Right lobe of liver (tissue), 6 donors: ENCODE results near the gene TMEM220. TPM values are rescaled to one million over a fixed set of nuclear protein-coding genes. Genes with fewer than 3 reads are reported as not detected.

Source experiments
- ATAC-seq, 4 donors: fragments of 200-7000 bp; cut with Tn5 transposase; one replicate each; pipeline ENCODE4 v1.9.1; 2020; ENCODE audit warnings: mild to moderate bottlenecking in 4 of 4, moderate library complexity in 4 of 4
- DNase-seq, 3 donors: peaks; one replicate each; pipeline ENCODE4 v3.0.0-alpha.2; 2020
- H3K27ac ChIP-seq, 3 donors: fragments of 200-600 bp; one replicate each; pipeline ENCODE4 v1.8.0; 2022
- H3K27me3 ChIP-seq, 2 donors: fragments of 200-600 bp; one replicate each; pipeline ENCODE4 v1.8.0; 2022
- H3K36me3 ChIP-seq, 4 donors: fragments of 200-600 bp; sonication (generic) in 1 of 4; one replicate each; pipeline versions ENCODE4 v1.5.1 to v1.8.0; 2017 to 2022; ENCODE audit warnings: control low read depth in 1 of 4
- H3K4me1 ChIP-seq, 4 donors: fragments of 200-600 bp; sonication (generic) in 1 of 4; one replicate each; pipeline versions ENCODE4 v1.5.1 to v1.8.0; 2017 to 2022; ENCODE audit warnings: control low read depth in 1 of 4
- H3K4me3 ChIP-seq, 3 donors: fragments of 200-600 bp; one replicate each; pipeline ENCODE4 v1.8.0; 2022
- H3K9me3 ChIP-seq, 4 donors: fragments of 200-600 bp; sonication (generic) in 1 of 4; one replicate each; pipeline versions ENCODE4 v1.5.1 to v1.8.0; 2017 to 2022; ENCODE audit warnings: control low read depth in 1 of 4
- CTCF ChIP-seq, 4 donors: fragments of 200-600 bp in 3 of 4; fragments of 450-650 bp in 1 of 4; IDR thresholded peaks; one replicate each; pipeline versions ENCODE4 v1.5.1 to v1.8.0; 2016 to 2022; ENCODE audit warnings: antibody characterized with exemption in 4 of 4, mild to moderate bottlenecking in 2 of 4
- POLR2A ChIP-seq: fragments of 450-650 bp; IDR thresholded peaks from one replicate; pipeline ENCODE4 v1.6.1; 2017; ENCODE audit warnings: antibody characterized with exemption, mild to moderate bottlenecking
- WGBS: methylation state at CpG from one replicate; pipeline ENCODE4 v1.1.6; 2018; ENCODE audit warnings: low coverage, low lambda C conversion rate; ENCODE audit not compliant: insufficient coverage; ENCODE audit errors: missing lambda C conversion rate; 5-methylcytosine and 5-hydroxymethylcytosine counted together
- intact Hi-C, 2 donors: fragments of 100-400 bp; cut with DNase I; formaldehyde crosslinking; loops; one replicate each; pipeline versions ENCODE4 v1.11.2 to v1.14.1; 2022
- total RNA-seq, 6 experiments: library from RNA; depleted of rRNA in 2 of 6; stranded (reverse); fragments of >200 nt in 2 of 6; fragmentation: NEBNext Ultra II Directional in 3 of 6; extraction: Animal tissue kit (Norgen Biotek cat#: 25700) in 3 of 6; gene quantifications; one replicate each; pipeline versions ENCODE4 v1.1.0 to v1.2.4, GENCODE V29; 2016 to 2023
- donor health status: DM: no; HTN: yes; CAD: no.
- donor health status: DM: no; HTN: no; CAD: no.
- donor health status: DM: no; HTN: no; CAD: no.
- donor health status: DM: no; HTN: yes; CAD: no.
- donor health status: DM: no; HTN: yes; CAD: no.

Gene TMEM220
- total RNA-seq, 6 experiments from 2014 or later = 26.6 to 61.0 (median 43.2) TPM

- intact Hi-C loops = no loop called here
- no peaks in the 10 kb centered on the region for H3K27me3 ChIP-seq
- DNase-seq (no peak), ATAC-seq (peak in 2 of 4 donors; percentile 25 to 40)
- peak overlapping the region in 2 of 3 donors; percentile 76 to 83 for H3K27ac ChIP-seq
- H3K9me3 ChIP-seq = no peaks in the 10 kb centered on the region
- peak overlapping the region in 1 of 3 donors; percentile 29 for H3K4me3 ChIP-seq
- peaks cover 0 to 43% (median 19%) of the 10 kb centered on the region in 4 donors for H3K4me1 ChIP-seq
- H3K36me3 ChIP-seq = peaks cover 0 to 14% (median 2%) of the 10 kb centered on the region in 4 donors
- TF ChIP-seq CTCF (IDR thresholded peaks at IDR 0.05) (no peak), POLR2A (no peak)
- 47% methylated on average over 11 of the region's 11 CpGs for WGBS
Observed at GRCh38 chr17:10724546-10725195, 5.2 kb downstream of the TMEM220 start.

- no peaks in the 10 kb centered on the region for H3K27me3 ChIP-seq
- peak in 3 of 4 donors; percentile 65 to 83 (median 77) for ATAC-seq
- intact Hi-C loops = no loop called here
- peaks cover 0 to 36% (median 14%) of the 10 kb centered on the region in 4 donors for H3K4me1 ChIP-seq
- 17% methylated on average over 1 of the region's 1 CpG for WGBS
- no peak overlapping the region for H3K4me3 ChIP-seq
- no peaks in the 10 kb centered on the region for H3K9me3 ChIP-seq
- TF ChIP-seq CTCF (IDR thresholded peaks at IDR 0.05) (no peak), POLR2A (no peak)
- H3K36me3 ChIP-seq = peaks cover 0 to 14% (median 2%) of the 10 kb centered on the region in 4 donors
- H3K27ac ChIP-seq = peak overlapping the region in 2 of 3 donors; percentile 38 to 42
- no peak for DNase-seq
Observed at GRCh38 chr17:10718547-10718946, 11.3 kb downstream of the TMEM220 start.

- Histone ChIP-seq H3K4me1 (peaks cover 0 to 36% (median 13%) of the 10 kb centered on the region in 4 donors), H3K27me3 (no peaks in the 10 kb centered on the region), H3K27ac (peak overlapping the region in 1 of 3 donors; percentile 5), H3K4me3 (no peak overlapping the region), H3K9me3 (no peaks in the 10 kb centered on the region), H3K36me3 (peaks cover 3 to 17% (median 10%) of the 10 kb centered on the region in 4 donors)
- no peak for DNase-seq
- ATAC-seq = peak in 3 of 4 donors; percentile 42 to 75 (median 52)
- WGBS = 49% methylated on average over 10 of the region's 10 CpGs
- intact Hi-C loops = no loop called here
- TF ChIP-seq POLR2A (no peak), CTCF (IDR thresholded peaks at IDR 0.05) (no peak)
Observed at GRCh38 chr17:10716218-10716617, 13.6 kb downstream of the TMEM220 start.

- 93% methylated on average over 2 of the region's 2 CpGs for WGBS
- Histone ChIP-seq H3K27ac (no peak overlapping the region), H3K36me3 (peaks cover 3 to 39% (median 12%) of the 10 kb centered on the region in 4 donors), H3K4me3 (no peak overlapping the region), H3K4me1 (peaks cover 0 to 20% (median 4%) of the 10 kb centered on the region in 4 donors), H3K27me3 (no peaks in the 10 kb centered on the region), H3K9me3 (no peaks in the 10 kb centered on the region)
- intact Hi-C loops = no loop called here
- TF ChIP-seq CTCF (IDR thresholded peaks at IDR 0.05) (no peak), POLR2A (no peak)
- DNase-seq = no peak
- no peak for ATAC-seq
Observed at GRCh38 chr17:10713318-10713717, 16.5 kb downstream of the TMEM220 start.
